ENCODE data around the gene ZSWIM1. TPM values are rescaled to one million over a fixed set of nuclear protein-coding genes. Genes with fewer than 3 reads are reported as not detected.

ZSWIM1 gene
- 9.3 and 10.4 TPM in 2 replicates for total RNA-seq

GRCh38 chr20:45880988-45881788, at the start of gene ZSWIM1:
TSS of gene ZSWIM1 (plus strand) at chr20:45881227. CDS start at chr20:45882593, 1,366 bp downstream.

DNA sequence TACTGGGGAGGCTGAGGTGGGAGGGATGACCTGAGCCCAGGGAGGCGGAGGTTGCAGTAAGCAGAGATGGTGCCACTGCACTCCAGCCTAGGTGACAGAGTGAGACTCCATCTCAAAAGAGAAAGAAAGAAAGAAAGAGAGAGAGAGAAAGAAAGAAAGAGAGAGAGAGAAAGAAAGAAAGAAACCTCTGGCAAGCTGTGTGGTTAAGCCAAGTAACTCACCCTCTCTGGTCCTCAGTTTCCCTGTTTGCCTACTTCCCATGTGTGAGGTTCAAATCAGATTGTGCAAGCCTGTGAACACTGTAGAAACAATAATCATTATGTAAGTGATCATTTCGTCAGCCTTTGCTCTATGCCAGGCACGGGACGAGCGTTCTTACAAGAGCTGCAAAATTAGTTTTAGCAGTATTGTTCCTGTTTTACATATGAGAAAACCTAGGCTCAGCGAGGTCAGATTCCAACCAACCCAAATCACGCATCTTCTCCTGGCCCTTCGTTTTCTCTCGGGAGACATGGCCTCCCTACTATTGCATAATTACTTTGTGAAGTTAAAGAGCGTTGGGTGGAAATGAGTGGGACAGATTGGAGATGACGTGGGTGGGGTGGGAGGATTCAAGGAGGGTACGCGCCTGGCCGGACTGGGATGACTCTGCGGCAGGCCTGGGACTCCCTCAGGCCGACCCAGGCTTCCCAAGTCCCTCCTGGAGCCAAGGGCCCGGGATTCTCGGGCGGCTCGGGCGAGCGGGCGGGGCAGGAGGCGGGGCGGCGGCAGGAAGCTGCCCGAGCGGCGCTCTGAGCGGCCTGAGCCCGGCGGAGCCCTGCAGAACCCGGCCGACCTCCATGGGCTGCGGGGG, 47.8 kb upstream of the ZSWIM1 start, which contains the start of gene SNX21:
TSS of gene SNX21 (plus strand) at position 770 of the 853 bp plus-strand sequence. CDS start 121 bp downstream, outside the sequence.

DNA sequence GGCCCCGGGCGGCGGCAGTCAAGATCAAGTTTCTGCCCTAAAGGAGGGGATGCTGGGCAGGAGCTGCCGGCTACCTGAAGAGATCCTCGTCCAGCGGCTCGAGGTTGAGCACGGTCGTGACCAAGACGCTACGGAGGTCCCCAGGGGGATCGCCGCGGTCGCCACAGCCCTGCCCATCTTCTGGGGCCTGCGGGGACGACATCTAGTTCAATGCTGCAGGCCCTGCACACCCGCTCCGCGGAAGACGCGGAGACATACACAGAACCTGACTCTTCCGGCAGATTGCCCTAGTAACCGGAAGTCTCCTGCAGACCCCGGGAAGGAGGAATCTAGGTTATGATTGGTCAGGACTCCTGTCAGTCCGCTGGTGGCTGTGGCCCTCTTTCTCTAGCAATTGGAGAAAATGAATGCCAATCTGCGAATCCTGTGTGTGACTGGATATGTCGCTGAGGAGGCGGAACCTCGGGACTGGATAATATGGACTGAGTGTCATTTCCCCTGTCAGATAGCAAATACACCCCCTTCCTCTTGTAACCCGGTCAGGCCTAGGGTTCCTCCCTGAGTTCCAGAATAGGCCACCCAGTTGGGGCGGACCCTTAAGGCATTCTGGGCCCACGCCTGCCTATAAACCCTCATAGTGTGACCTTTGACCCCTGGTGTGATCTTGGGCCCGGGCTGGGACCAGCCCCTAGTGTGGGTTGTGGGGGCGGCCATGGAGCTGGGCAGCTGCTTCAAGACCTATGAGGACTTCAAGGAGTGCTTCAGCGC, 23.7 kb upstream of the ZSWIM1 start, which contains the start of the genes ACOT8 and ZSWIM3:
TSS of gene ACOT8 (minus strand) at position 279 of the 768 bp plus-strand sequence. CDS start at position 202, 77 bp downstream.
TSS of gene ZSWIM3 (plus strand) at position 501 of the 768 bp plus-strand sequence. CDS start at position 713, 212 bp downstream.

DNA sequence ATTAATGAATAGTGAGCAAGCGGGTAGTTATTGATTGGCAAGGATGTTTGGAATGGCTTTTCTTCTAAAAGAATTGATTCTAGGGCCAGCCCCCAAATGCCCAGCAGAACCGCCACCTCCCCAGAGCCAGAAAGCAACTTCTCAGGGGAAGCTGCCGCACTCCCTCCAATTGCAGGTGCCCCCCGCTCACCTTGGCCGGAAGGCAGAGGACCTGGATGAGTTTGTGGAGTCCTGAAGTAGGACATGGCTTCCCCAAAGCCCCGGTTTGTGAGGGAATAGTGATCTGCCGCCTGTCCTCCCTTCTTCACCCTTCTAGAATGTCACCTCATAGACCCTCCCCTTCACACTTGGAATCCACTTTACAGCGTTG, 6.3 kb downstream of the ZSWIM1 start, which contains the start of gene SPATA25:
TSS of gene SPATA25 (minus strand) at position 277 of the 370 bp plus-strand sequence. CDS start at position 245, 32 bp downstream.

GRCh38 chr20:45890985-45891983, 10.3 kb downstream of the ZSWIM1 start, which contains the start of the genes CTSA and NEURL2:
TSS of gene CTSA (plus strand) at chr20:45891335. CDS start at chr20:45891569, 234 bp downstream.
TSS of gene NEURL2 (minus strand) at chr20:45891208. CDS start at chr20:45890991, 217 bp downstream.

GRCh38 chr20:45911486-45912343, 30.7 kb downstream of the ZSWIM1 start, which contains the start of gene PLTP:
TSS of gene PLTP (minus strand) at chr20:45912155. CDS start at chr20:45911452, 703 bp downstream.

Other genes with a start within 250 kb of the ZSWIM1 start
- gene WFDC9, start 249.9 kb upstream of the ZSWIM1 start, total RNA-seq: not detected in 2 replicates
- not detected in 2 replicates for gene WFDC11, start 211.0 kb upstream of the ZSWIM1 start, total RNA-seq
- not detected in 2 replicates for gene WFDC13, start 179.2 kb upstream of the ZSWIM1 start, total RNA-seq
- gene WFDC10B, start 176.2 kb upstream of the ZSWIM1 start, total RNA-seq: not detected in 2 replicates
- not detected in 2 replicates for gene SPINT4, start 158.9 kb upstream of the ZSWIM1 start, total RNA-seq
- 0.13 TPM in 1 of 2 replicates, not detected in the other for gene WFDC3, start 89.3 kb upstream of the ZSWIM1 start, total RNA-seq
- gene DNTTIP1, start 89.3 kb upstream of the ZSWIM1 start, total RNA-seq: 18.8 and 22.7 TPM in 2 replicates
- gene UBE2C, start 68.6 kb upstream of the ZSWIM1 start, total RNA-seq: 34.0 and 61.5 TPM in 2 replicates
- not detected in 2 replicates for gene TNNC2, start 53.9 kb upstream of the ZSWIM1 start, total RNA-seq
- gene SNX21, start 47.4 kb upstream of the ZSWIM1 start, total RNA-seq: 19.8 and 22.3 TPM in 2 replicates
- gene ACOT8, start 23.8 kb upstream of the ZSWIM1 start, total RNA-seq: 16.8 and 24.0 TPM in 2 replicates
- 4.8 and 5.4 TPM in 2 replicates for gene ZSWIM3, start 23.6 kb upstream of the ZSWIM1 start, total RNA-seq
- 0.79 and 1.2 TPM in 2 replicates for gene SPATA25, start 6.4 kb downstream of the ZSWIM1 start, total RNA-seq
- gene NEURL2, start 10.0 kb downstream of the ZSWIM1 start, total RNA-seq: 2.0 and 3.3 TPM in 2 replicates
- 55.5 and 55.7 TPM in 2 replicates for gene CTSA, start 10.1 kb downstream of the ZSWIM1 start, total RNA-seq
- gene PLTP, start 30.9 kb downstream of the ZSWIM1 start, total RNA-seq: 13.4 and 17.0 TPM in 2 replicates
- gene PCIF1, start 53.5 kb downstream of the ZSWIM1 start, total RNA-seq: 12.2 and 15.7 TPM in 2 replicates
- gene ZNF335, start 91.0 kb downstream of the ZSWIM1 start, total RNA-seq: 18.6 and 20.5 TPM in 2 replicates
- gene MMP9, start 127.7 kb downstream of the ZSWIM1 start, total RNA-seq: not detected in 2 replicates
- gene SLC12A5, start 148.0 kb downstream of the ZSWIM1 start, total RNA-seq: under 0.01 and 0.22 TPM in 2 replicates
- 28.3 and 29.2 TPM in 2 replicates for gene NCOA5, start 208.7 kb downstream of the ZSWIM1 start, total RNA-seq
- gene CD40, start 237.1 kb downstream of the ZSWIM1 start, total RNA-seq: 8.4 and 19.2 TPM in 2 replicates